HUES6 (cell line): Measurements from ENCODE around the gene SOX11.

Experiments used
- H3K27ac ChIP-seq: 2 replicates; pipeline ENCODE4 v1.7.0; 2013; ENCODE audit warnings: low read depth, mild to moderate bottlenecking, low read length, inconsistent platforms
- H3K27me3 ChIP-seq: 2 replicates; pipeline ENCODE4 v1.6.1; 2013; ENCODE audit warnings: low read length; ENCODE audit not compliant: control insufficient read depth, insufficient read depth
- H3K36me3 ChIP-seq: 2 replicates; pipeline ENCODE4 v1.6.1; 2013; ENCODE audit warnings: low read length; ENCODE audit not compliant: control insufficient read depth, insufficient read depth
- H3K4me1 ChIP-seq: 2 replicates; pipeline ENCODE4 v1.6.1; 2013; ENCODE audit warnings: low read length; ENCODE audit not compliant: control insufficient read depth, insufficient read depth
- H3K4me3 ChIP-seq: 2 replicates; pipeline ENCODE4 v1.5.1; 2013; ENCODE audit warnings: low read depth, low read length
- H3K9ac ChIP-seq: one replicate; pipeline ENCODE4 v1.6.1; 2013; ENCODE audit warnings: mild to moderate bottlenecking, low read length
- H3K9me3 ChIP-seq: 2 replicates; pipeline ENCODE4 v1.6.1; 2013; ENCODE audit warnings: low read depth, low read length; ENCODE audit not compliant: control insufficient read depth, insufficient read depth

SOX11 gene

GRCh38 chr2:5723791-5724735, 31.9 kb downstream of the SOX11 start:
- H3K9ac ChIP-seq = no peak overlapping the region
- H3K9me3 ChIP-seq = no peaks in the 10 kb centered on the region
- H3K27me3 ChIP-seq = no peaks in the 10 kb centered on the region
- peaks cover 18% of the 10 kb centered on the region for H3K4me1 ChIP-seq
- no peaks in the 10 kb centered on the region for H3K36me3 ChIP-seq
- no peak overlapping the region for H3K27ac ChIP-seq
- H3K4me3 ChIP-seq = no peak overlapping the region

GRCh38 chr2:5725072-5725471, 32.9 kb downstream of the SOX11 start:
- Histone ChIP-seq H3K4me1 (peaks cover 21% of the 10 kb centered on the region), H3K27ac (peak overlapping the region; percentile 80), H3K36me3 (no peaks in the 10 kb centered on the region), H3K4me3 (peak overlapping the region; percentile 52; the same call in 1 of the 2 replicates), H3K9me3 (no peaks in the 10 kb centered on the region), H3K27me3 (no peaks in the 10 kb centered on the region), H3K9ac (no peak overlapping the region)

- Histone ChIP-seq H3K27me3 (no peaks in the 10 kb centered on the region), H3K36me3 (no peaks in the 10 kb centered on the region), H3K27ac (peak overlapping the region; percentile 80), H3K4me3 (peak overlapping the region; percentile 52), H3K9ac (peak overlapping the region; percentile 70), H3K9me3 (no peaks in the 10 kb centered on the region), H3K4me1 (peaks cover 27% of the 10 kb centered on the region)
These were observed 33.7 kb downstream of the SOX11 start for GRCh38 chr2:5725794-5726463.

- Histone ChIP-seq H3K27ac (no peak overlapping the region), H3K27me3 (no peaks in the 10 kb centered on the region), H3K9ac (no peak overlapping the region), H3K4me3 (peak overlapping the region; percentile 52), H3K9me3 (no peaks in the 10 kb centered on the region), H3K4me1 (peaks cover 34% of the 10 kb centered on the region), H3K36me3 (no peaks in the 10 kb centered on the region)
These were observed 35.1 kb downstream of the SOX11 start for GRCh38 chr2:5727235-5727634.

- H3K4me3 ChIP-seq = no peak overlapping the region
- H3K27me3 ChIP-seq = no peaks in the 10 kb centered on the region
- H3K4me1 ChIP-seq = peaks cover 28% of the 10 kb centered on the region
- H3K9ac ChIP-seq = no peak overlapping the region
- H3K9me3 ChIP-seq = no peaks in the 10 kb centered on the region
- H3K36me3 ChIP-seq = no peaks in the 10 kb centered on the region
- no peak overlapping the region for H3K27ac ChIP-seq
These were observed 37.2 kb downstream of the SOX11 start for GRCh38 chr2:5729416-5729815.

GRCh38 chr2:5730386-5730785, 38.2 kb downstream of the SOX11 start:
- Histone ChIP-seq H3K36me3 (no peaks in the 10 kb centered on the region), H3K9ac (no peak overlapping the region), H3K27me3 (no peaks in the 10 kb centered on the region), H3K4me3 (no peak overlapping the region), H3K27ac (no peak overlapping the region), H3K9me3 (no peaks in the 10 kb centered on the region), H3K4me1 (peaks cover 28% of the 10 kb centered on the region)

GRCh38 chr2:5734859-5735520, 42.8 kb downstream of the SOX11 start:
- no peak overlapping the region for H3K9ac ChIP-seq
- no peaks in the 10 kb centered on the region for H3K36me3 ChIP-seq
- H3K4me3 ChIP-seq = no peak overlapping the region
- H3K27me3 ChIP-seq = no peaks in the 10 kb centered on the region
- H3K27ac ChIP-seq = no peak overlapping the region
- H3K9me3 ChIP-seq = no peaks in the 10 kb centered on the region
- peaks cover 18% of the 10 kb centered on the region for H3K4me1 ChIP-seq

- H3K27me3 ChIP-seq = no peaks in the 10 kb centered on the region
- H3K4me1 ChIP-seq = peaks cover 13% of the 10 kb centered on the region
- H3K36me3 ChIP-seq = no peaks in the 10 kb centered on the region
- H3K9ac ChIP-seq = no peak overlapping the region
- H3K9me3 ChIP-seq = no peaks in the 10 kb centered on the region
- H3K27ac ChIP-seq = no peak overlapping the region
- no peak overlapping the region for H3K4me3 ChIP-seq
These were observed 43.3 kb downstream of the SOX11 start for GRCh38 chr2:5735521-5735861.

- Histone ChIP-seq H3K9me3 (no peaks in the 10 kb centered on the region), H3K36me3 (no peaks in the 10 kb centered on the region), H3K4me3 (no peak overlapping the region), H3K4me1 (peaks cover 11% of the 10 kb centered on the region; the same call in 1 of the 2 replicates), H3K27ac (no peak overlapping the region), H3K9ac (no peak overlapping the region), H3K27me3 (no peaks in the 10 kb centered on the region)
These were observed 43.9 kb downstream of the SOX11 start for GRCh38 chr2:5736050-5736449.

GRCh38 chr2:5736886-5737285, 44.7 kb downstream of the SOX11 start:
- Histone ChIP-seq H3K9ac (no peak overlapping the region), H3K4me3 (no peak overlapping the region), H3K27ac (no peak overlapping the region)

GRCh38 chr2:5740053-5740452, 47.9 kb downstream of the SOX11 start:
- Histone ChIP-seq H3K4me1 (peaks cover 14% of the 10 kb centered on the region; the same call in 1 of the 2 replicates), H3K36me3 (no peaks in the 10 kb centered on the region), H3K27me3 (no peaks in the 10 kb centered on the region), H3K4me3 (no peak overlapping the region), H3K9ac (no peak overlapping the region), H3K27ac (no peak overlapping the region), H3K9me3 (no peaks in the 10 kb centered on the region)

More at GRCh38 chr2:5736886-5737285, 44.7 kb downstream of the SOX11 start:
- H3K27me3 ChIP-seq = no peaks in the 10 kb centered on the region
- H3K4me1 ChIP-seq = peaks cover 5% of the 10 kb centered on the region; the same call in 1 of the 2 replicates
- H3K36me3 ChIP-seq = no peaks in the 10 kb centered on the region
- no peaks in the 10 kb centered on the region for H3K9me3 ChIP-seq
